Activated T-helper 1 cell treated with anti-CD3 and anti-CD28 coated beads, Interleukin-2, amount 50 U/mL, for 16 hours (primary cell): ENCODE results near the gene TP53.

Source experiments
- DNase-seq, 2 donors: peaks; one replicate each; pipeline ENCODE4 v3.0.0-alpha.2; 2020; ENCODE audit warnings: low read depth in 1 of 2, low spot score in 1 of 2

The TP53 gene

DNA sequence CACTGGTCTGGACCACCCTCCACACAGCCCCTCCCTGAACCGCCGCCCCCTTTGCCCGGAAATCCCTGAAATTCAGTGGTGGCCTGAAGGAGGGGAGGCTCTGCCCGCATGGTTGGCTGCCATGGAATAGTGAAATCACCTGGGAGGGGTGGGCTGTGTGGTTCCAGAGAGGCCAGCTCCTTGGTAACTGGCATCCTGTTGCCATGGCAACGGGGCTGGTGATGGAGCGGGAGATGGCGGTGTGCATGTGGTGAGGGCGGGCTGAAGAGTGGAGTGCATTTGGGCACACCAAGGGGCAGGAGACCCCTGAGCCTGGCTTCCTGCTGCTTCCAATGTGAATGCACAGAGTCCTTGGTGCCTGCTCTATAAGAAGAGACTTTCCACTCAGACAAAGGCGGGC, 20.2 kb upstream of the TP53 start:
- no peak for DNase-seq

DNA sequence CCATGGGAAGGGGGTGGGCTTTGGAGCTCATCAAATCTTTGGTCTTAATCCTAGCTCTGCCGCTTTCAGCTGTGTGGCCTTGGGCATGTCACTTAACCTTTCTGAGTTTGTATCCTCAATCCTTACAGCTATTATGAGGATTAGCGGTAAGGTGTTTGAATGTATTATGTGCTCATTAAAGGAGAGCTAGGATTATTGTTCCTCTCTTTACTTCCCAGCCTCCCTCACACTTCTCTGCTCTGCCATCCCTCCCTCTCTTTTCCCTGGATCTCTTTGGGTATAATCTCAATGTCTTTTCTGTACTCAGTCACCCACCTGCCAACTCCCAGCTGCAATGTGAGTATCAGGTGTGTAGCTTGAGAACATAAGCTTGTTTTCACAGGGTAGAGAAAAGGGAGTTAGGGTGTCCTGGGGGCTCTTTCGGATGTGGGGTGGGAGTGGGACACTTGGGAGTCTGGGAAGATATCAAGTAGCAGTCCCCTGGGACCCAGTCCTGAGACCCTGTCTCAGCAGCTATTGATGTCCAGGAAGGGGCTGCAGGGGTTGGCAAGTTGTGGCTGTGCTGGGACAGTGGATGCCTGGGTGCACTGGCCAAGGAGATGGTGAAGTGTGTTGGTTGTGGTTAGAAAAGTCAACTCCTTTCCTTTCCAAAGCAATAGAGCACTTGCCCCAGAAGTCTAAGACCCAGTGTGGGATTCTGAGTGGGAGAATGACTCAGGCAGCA, 19.5 kb upstream of the TP53 start:
- DNase-seq = no peak

- no peak for DNase-seq
Measured at GRCh38 chr17:7705269-7706255, 18.3 kb upstream of the TP53 start.

DNA sequence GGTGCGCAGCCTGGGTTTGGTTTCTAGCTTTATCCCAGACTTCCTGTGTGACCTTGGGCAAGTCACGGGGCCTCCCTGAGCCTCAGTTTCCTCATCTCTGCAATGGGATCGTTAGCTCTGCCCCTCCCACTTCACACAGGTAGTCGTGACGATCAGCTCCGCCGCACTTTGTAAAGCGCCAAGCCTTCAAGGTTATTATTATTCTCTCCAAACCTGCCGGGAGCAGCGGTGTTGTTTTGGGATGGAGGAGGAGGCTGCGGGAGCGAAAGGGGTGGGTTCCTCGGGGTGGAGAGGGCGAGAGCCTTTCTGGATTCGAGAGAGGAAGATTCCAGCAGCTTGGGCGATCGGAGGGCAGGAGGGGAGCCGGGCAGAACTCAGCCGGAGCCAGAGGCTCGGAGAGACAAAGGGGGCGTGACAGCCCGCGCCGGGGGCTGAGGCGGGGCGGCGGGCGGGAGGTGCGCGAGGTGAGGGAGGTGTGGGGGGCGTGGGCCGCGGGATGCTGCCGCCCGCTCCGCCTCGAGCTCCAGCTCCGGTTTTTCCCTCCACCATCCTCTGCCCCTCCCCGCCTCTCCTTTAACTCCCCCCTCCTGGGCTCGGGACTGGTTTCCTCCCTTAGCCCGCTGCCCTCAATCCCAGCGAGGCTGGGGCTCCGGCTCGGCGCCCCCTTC, 17.4 kb upstream of the TP53 start, which contains the start of gene EFNB3:
TSS of gene EFNB3 (plus strand) at position 602 of the 668 bp plus-strand sequence. CDS start 397 bp downstream, outside the sequence.
- DNase-seq = no peak

DNA sequence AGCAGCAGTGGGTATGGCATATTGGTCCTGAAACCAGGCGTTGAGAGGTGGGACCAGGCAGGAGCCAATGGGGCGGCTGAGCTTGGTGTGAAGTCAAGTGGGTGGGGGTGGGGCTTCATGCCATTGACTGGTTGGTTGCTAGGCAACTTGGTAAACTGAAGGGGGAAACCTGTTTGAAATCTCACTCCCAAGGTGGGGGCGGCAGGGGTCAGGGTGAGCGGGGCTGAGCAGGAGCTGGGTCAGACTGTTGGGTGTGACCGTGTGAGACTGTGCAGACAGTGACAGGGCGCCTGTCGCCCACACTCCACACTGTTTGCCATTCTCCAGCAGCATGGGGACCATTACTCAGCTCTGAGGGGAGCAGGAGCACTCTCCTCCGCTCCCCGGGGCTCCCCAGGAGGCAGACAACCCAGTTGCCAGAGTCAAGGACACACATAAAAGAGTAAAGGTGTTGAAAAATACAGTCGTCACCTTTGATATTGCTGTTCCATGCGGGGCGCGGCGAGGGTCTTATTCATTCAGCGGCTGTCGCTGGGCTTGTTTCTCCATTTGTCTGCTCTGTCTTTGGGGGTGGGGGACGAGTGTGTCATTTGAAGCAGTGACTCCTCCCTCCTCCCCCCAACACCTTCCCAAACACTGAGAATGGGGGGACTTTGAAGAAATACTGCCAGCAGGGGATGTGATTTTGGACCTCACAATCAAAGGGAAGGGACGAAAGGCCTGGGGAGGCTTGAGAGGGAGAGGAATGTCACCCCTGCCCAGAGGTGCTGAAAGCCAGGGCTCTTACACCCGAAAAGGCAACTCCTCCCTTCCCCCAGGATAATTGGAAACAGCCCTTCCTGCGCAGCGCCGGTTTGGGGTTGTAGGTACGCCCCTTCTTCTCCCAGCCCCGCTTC, 16.5 kb upstream of the TP53 start:
- no peak for DNase-seq

GRCh38 chr17:7702776-7703175, 15.5 kb upstream of the TP53 start:
- DNase-seq = no peak

DNA sequence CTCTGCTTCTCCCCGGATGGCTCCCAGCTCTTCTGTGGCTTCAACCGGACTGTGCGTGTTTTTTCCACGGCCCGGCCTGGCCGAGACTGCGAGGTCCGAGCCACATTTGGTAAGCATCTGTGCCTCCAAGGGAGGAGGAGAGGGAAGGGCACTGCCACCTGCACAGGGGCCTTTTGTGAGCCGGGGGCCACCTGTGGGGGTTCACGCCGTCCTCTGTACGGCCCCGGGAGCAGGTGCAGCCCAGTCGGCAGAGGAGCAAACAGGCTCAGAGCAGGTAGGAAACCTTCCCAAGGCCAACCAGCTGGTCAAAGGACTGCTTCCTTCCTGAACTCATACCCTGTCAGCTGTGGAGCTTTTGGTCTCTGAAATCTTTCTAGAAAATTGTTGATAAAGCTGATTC, 14.4 kb upstream of the TP53 start:
- no peak for DNase-seq

GRCh38 chr17:7700510-7700909, 13.2 kb upstream of the TP53 start:
- no peak for DNase-seq

DNA sequence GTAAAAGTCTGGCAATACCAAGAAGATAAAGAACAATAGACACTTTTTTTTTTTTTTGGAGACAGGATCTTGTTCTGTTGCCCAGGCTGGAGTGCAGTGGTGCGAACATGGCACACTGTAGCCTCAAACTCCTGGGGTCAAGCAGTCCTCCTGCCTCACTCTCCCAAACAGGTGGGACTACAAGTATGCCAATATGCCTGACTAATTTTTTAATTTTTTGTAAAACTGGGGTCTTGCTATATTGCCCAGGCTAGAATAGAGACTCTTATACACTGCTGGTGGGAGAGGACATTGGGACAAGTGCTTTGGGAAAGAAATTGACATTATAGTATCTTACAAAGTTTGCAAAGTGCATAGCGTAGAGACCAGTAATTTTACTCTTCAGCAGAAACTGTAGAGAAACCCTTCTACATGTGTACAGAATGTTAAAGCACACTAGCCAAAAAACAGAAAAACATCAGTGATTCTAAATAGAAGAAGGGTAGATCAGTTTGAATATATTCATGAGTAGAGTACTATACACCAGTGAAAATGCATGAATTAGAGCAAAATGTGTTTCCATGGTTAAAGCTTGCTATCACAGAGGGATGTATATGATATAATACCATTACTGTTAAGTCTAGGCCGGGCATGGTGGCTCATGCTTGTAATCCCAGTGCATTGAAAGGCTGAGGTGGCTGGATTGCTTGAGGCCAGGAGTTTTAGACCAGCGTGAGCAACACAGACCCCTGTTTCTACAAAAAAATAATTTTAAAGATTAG, 10.7 kb upstream of the TP53 start:
- DNase-seq = no peak

GRCh38 chr17:7695586-7695985, 8.3 kb upstream of the TP53 start:
- DNase-seq = no peak

- no peak for DNase-seq
Measured at GRCh38 chr17:7688808-7689316, 1.6 kb upstream of the TP53 start.

- DNase-seq = peak; percentile 92 to 93
Measured at GRCh38 chr17:7687908-7688807, 868 bp upstream of the TP53 start, which contains the start of gene WRAP53. Gene WRAP53 (plus strand): TSS chr17:7688477. CDS start chr17:7688649, 172 bp downstream.

DNA sequence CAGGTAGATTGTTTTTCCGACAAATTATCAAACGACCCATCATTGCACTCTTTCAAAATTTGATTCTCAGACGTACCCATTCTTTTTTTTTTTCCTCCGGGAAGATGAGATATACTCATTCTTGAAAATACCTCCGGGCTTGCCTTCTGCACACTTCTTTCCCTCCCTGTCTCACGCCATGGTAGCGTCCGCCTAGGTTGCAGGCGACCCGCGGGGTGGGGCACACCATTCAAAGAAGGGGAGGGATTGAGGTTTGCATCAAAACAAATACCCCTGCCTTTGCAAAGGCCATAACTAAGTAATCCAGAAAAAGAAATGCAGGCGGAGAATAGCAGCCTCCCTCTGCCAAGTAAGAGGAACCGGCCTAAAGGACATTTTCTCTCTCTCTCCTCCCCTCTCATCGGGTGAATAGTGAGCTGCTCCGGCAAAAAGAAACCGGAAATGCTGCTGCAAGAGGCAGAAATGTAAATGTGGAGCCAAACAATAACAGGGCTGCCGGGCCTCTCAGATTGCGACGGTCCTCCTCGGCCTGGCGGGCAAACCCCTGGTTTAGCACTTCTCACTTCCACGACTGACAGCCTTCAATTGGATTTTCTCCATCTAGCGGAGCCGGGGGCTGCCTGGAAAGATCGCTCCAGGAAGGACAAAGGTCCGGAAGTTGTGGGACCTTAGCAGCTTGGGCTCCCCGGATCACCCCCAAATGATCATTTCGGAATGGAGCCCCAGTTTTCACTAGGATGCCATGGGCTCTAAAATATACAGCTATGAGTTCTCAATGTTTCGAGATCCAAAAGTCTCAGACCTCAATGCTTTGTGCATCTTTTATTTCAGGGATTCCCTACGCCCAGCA, 843 bp downstream of the TP53 start:
- DNase-seq = peak; percentile 52 to 58

DNA sequence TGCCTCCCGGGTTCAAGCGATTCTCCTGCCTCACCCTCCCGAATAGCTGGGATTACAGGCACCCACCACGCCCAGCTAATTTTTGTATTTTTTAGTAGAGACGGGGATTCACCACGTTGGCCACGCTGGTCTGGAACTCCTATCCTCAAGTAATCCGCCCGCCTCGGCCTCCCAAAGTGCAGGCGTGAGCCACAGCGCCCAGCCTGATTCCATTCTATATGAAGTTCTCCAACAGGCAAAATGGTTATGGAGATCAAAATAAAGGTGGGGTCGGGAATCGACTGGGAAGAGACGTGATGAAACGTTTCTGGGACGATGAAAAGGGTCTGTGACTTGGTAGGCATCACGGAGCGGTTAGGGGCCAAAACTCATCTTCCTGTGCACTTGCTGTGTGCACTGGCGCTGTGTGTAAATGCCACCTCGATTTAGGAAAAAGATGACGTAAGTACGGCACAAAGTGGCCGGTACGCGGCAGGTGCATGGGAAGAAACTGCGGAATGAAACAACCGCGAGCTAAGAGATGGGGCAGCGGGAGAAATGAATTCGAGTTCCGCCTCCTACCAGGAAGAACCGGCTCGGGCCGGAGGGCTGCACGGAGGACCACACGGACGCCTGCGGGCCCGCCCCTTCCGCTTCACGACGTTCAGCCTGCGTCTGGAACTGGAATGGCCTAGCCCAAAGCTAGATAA, 1.6 kb downstream of the TP53 start:
- DNase-seq = peak; percentile 81 to 84

DNA sequence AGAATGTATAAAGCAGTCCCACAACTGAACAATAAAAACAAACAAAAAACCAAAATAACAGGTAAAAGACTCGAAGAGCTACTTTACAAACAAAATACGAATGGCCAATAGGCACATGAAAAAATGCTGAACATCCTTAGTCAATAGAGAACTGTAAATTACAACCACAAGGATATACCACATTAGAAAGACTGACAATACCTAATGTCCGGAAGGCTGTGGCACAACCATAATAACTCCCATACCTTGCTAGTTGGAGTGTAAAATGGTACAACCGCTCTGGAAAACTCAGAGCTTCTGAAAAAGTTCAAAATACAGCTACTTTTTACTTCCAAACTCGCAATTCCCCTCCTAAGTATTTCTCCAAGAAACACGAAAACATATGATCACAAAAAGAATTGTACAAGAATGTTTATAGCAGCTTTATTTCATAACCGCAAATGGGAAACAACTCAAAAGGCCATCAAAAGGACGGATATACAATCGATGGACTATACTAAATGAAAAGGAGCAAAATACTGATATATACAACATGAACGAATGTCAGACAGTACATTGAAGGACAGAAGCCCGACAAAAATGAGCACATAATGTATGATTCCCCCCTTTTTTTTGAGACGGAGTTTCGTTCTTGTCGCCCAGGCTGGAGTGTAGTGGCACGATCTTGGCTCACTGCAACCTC, 2.3 kb downstream of the TP53 start:
- no peak for DNase-seq

GRCh38 chr17:7677388-7678067, 9.8 kb downstream of the TP53 start:
- DNase-seq = no peak
